Uterus (tissue), 2 donors: Measurements from ENCODE around the gene NTNG1.

Source experiments
- POLR2A ChIP-seq, 2 donors: fragments of 450-650 bp; IDR thresholded peaks; one replicate each; pipeline ENCODE4 v1.6.1; 2016; ENCODE audit warnings: antibody characterized with exemption in 2 of 2, mild to moderate bottlenecking in 1 of 2, moderate library complexity in 1 of 2
- TF ChIP-seq, protein P1 (sequence below), 4 experiments: fragments of 200-600 bp in 2 of 4; fragments of 450-650 bp in 2 of 4; sonication (generic) in 2 of 4; IDR thresholded peaks; one replicate each; pipeline ENCODE4 v1.5.1; 2016 to 2019; ENCODE audit warnings: antibody characterized with exemption in 4 of 4, mild to moderate bottlenecking in 2 of 4, moderate library complexity in 1 of 4

- TF ChIP-seq, protein P1, sequence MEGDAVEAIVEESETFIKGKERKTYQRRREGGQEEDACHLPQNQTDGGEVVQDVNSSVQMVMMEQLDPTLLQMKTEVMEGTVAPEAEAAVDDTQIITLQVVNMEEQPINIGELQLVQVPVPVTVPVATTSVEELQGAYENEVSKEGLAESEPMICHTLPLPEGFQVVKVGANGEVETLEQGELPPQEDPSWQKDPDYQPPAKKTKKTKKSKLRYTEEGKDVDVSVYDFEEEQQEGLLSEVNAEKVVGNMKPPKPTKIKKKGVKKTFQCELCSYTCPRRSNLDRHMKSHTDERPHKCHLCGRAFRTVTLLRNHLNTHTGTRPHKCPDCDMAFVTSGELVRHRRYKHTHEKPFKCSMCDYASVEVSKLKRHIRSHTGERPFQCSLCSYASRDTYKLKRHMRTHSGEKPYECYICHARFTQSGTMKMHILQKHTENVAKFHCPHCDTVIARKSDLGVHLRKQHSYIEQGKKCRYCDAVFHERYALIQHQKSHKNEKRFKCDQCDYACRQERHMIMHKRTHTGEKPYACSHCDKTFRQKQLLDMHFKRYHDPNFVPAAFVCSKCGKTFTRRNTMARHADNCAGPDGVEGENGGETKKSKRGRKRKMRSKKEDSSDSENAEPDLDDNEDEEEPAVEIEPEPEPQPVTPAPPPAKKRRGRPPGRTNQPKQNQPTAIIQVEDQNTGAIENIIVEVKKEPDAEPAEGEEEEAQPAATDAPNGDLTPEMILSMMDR (IDR thresholded peaks at IDR 0.05), result no peak
- TF ChIP-seq POLR2A (IDR thresholded peaks at IDR 0.05), result no peak
These were observed 133.4 kb downstream of the NTNG1 start for GRCh38 chr1:107274227-107274626.
